Dermis lymphatic vessel endothelial cell (primary cell): ENCODE data around the gene STK38L. TPM values are rescaled to one million over a fixed set of nuclear protein-coding genes. Genes with fewer than 3 reads are reported as not detected.

Experiments
- total RNA-seq: library from RNA; depleted of rRNA; stranded (reverse); fragments of >200 nt; gene quantifications from 2 replicates; pipeline ENCODE4 v1.2.1, GENCODE V29; 2014

The STK38L gene
- total RNA-seq: 66.1 and 88.8 TPM in 2 replicates

DNA sequence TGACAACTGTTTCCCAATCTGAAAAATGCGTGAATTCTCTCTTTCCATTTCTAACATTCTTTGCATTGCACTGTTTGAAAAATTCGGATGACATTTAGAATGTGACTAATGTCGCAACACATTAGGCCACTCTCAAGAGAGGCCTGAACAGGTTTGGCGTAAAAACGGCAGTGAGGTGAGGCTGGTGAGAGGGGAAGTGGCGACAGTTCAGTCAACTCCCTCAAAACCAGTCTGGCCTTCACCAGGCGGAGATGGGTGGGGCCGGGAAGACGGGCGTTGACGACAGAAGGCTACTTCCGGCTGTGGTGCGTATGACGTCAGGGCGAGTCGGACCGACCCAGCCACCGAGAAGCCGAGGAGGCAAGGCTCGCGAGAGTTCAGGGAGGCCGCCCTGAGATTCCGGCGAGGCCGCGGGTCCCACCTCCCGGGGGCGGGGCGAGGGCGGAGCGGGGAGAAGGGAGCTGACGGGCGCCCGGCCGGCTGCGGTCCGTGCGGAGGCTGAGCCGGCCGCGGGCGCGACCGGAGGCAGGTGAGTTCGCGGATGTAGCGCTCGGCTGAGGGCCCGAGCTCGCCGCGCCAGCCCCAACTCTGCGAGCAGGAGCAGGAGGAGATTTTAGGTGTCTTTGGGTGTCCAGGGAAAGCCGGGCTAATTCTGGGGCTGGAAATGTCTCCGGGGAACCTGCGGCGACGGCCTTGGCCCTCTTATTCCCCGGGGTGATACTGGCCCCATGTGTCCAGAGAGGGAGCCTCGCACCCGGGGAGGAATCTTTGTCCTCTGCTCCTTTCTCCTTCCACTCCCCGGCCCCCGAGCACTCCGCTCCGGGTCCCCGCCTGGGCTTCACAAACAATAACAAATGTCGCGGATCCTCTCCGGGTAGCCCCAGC is at the start of gene STK38L:
Gene STK38L (plus strand): TSS at position 483 of the 885 bp plus-strand sequence. CDS start 53,435 bp downstream, outside the sequence.

DNA sequence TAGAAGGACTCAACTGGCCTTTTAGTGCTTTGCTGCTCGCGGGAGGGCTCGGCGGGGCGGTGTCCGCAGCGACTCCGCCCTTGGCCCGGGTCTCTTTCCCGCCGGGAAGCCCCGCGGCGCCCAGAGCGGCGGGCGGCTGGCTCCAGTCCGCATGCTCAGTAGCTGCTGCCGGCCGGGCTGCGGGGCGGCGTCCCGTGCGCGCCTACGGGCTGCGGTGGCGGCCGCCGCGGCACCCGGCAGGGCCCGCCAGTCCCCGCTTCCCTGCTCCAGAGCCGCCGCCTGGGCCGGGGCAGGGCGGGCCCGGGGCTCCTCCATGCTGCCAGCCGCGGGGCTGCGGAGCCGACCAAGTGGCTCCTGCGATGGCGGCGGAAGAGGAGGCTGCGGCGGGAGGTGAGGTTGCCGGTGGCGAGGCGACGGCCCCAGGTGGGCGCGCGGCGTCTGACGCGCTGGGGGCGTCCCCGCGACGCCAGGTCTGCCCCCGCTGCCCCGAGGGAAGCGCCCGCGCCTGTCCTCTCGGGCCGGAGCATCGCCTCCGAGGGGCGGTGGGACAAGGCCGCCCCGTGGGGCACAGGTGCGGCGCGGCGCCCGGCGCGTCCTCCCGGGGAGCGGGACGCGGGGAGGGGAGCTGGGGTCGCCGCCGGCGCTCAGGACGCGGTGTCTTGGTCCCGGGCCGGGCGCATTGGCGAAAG is 88.8 kb downstream of the STK38L start, which contains the start of gene BMAL2:
Gene BMAL2 (plus strand): TSS at position 123 of the 689 bp plus-strand sequence. CDS start 237 bp downstream, at position 360.

Other genes starting within 250 kb of the STK38L start
- 81.5 and 82.9 TPM in 2 replicates for gene TM7SF3, start 229.9 kb upstream of the STK38L start, total RNA-seq
- gene MED21, start 221.7 kb upstream of the STK38L start, total RNA-seq: 52.0 and 56.2 TPM in 2 replicates
- gene C12orf71, start 161.7 kb upstream of the STK38L start, total RNA-seq: not detected in 2 replicates
- 29.3 and 33.3 TPM in 2 replicates for gene BMAL2, start 88.5 kb downstream of the STK38L start, total RNA-seq
- gene SMCO2, start 202.4 kb downstream of the STK38L start, total RNA-seq: 0.11 and 0.34 TPM in 2 replicates